Measurements from ENCODE around the gene EIF4G1.

Gene EIF4G1

DNA sequence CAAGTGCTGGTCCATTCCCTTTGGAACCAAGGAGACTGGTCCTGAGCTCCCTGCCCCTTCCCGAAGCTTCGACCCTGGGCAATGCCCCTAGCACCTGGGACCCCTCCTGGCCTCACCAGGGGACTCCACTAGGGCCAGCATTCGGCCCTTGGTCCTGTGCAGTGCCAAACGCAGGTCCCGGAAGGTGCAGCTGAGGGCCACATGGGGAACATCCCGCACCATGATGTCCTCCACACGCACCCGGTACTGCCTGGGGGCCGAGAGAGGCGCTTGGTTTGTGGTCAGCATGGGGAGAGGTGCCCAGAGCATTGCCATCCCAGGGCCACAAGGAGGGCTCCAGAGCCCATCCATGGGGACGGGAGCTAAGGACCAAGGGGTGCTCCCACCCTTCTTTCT, 39.1 kb downstream of the EIF4G1 start:
- 99% methylated on average over 10 of the region's 11 CpGs for WGBS (ENCODE audit: insufficient coverage)
- ChIA-PET CTCF (interaction anchor here (1.0 to 3.9 kb wide), 18 partner anchors 9 to 190 kb away, joined by 3 to 29 read pairs (median 4); partner anchors contain the start of gene FAM131A), POLR2A (no interaction called here)
- no peaks in the 10 kb centered on the region for H3K9me3 ChIP-seq (ENCODE audit: control extremely low read depth in 1 of 5, control insufficient read depth in 4 of 5, insufficient read depth in 2 of 5, low read depth in 1 of 5, low read length in 4 of 5)
- no peak overlapping the region for H3K4me3 ChIP-seq (ENCODE audit: control insufficient read depth in 1 of 7, extremely low read depth in 1 of 7, insufficient read depth in 4 of 7, low read depth in 2 of 7, low read length in 6 of 7)
- H3K4me1 ChIP-seq (ENCODE audit: control extremely low read depth in 1 of 4, control insufficient read depth in 4 of 4, insufficient read depth in 4 of 4, low read length in 3 of 4): peaks cover 0 to 4% (median under 1%) of the 10 kb centered on the region in 4 experiments
- no peaks in the 10 kb centered on the region for H3K27me3 ChIP-seq (replicated peaks in 2 of 5; ENCODE audit: control insufficient read depth in 4 of 5, insufficient read depth in 5 of 5, low read length in 4 of 5)
- DNase-seq: no peak
- peaks cover 0 to 12% (median 2%) of the 10 kb centered on the region in 4 experiments for H3K36me3 ChIP-seq (ENCODE audit: control insufficient read depth in 4 of 4, insufficient read depth in 4 of 4, low read length in 3 of 4)
- H3K27ac ChIP-seq (ENCODE audit: insufficient read depth in 1 of 2, low read depth in 1 of 2, low read length in 2 of 2, poor library complexity in 1 of 2, severe bottlenecking in 2 of 2): no peak overlapping the region

GRCh38 chr3:184354121-184354728, 39.8 kb downstream of the EIF4G1 start:
- peak in 2 of 3 donors; percentile 56 to 64 for DNase-seq
- ChIA-PET CTCF (interaction anchor here (0.9 to 3.9 kb wide), 22 partner anchors 8 to 198 kb away, joined by 3 to 29 read pairs (median 4); partner anchors contain the start of gene FAM131A), POLR2A (no interaction called here)
- peaks cover 0 to 12% (median 2%) of the 10 kb centered on the region in 4 experiments for H3K36me3 ChIP-seq (ENCODE audit: control insufficient read depth in 4 of 4, insufficient read depth in 4 of 4, low read length in 3 of 4)
- no peaks in the 10 kb centered on the region for H3K4me1 ChIP-seq (ENCODE audit: control extremely low read depth in 1 of 4, control insufficient read depth in 4 of 4, insufficient read depth in 4 of 4, low read length in 3 of 4)
- no peak overlapping the region for H3K4me3 ChIP-seq (ENCODE audit: control insufficient read depth in 1 of 7, extremely low read depth in 1 of 7, insufficient read depth in 4 of 7, low read depth in 2 of 7, low read length in 6 of 7)
- H3K27me3 ChIP-seq (replicated peaks in 2 of 5; ENCODE audit: control insufficient read depth in 4 of 5, insufficient read depth in 5 of 5, low read length in 4 of 5): no peaks in the 10 kb centered on the region
- 71% methylated on average over 11 of the region's 18 CpGs for WGBS (ENCODE audit: insufficient coverage)
- no peak overlapping the region for H3K27ac ChIP-seq (ENCODE audit: insufficient read depth in 1 of 2, low read depth in 1 of 2, low read length in 2 of 2, poor library complexity in 1 of 2, severe bottlenecking in 2 of 2)
- H3K9me3 ChIP-seq (ENCODE audit: control extremely low read depth in 1 of 5, control insufficient read depth in 4 of 5, insufficient read depth in 2 of 5, low read depth in 1 of 5, low read length in 4 of 5): no peaks in the 10 kb centered on the region

DNA sequence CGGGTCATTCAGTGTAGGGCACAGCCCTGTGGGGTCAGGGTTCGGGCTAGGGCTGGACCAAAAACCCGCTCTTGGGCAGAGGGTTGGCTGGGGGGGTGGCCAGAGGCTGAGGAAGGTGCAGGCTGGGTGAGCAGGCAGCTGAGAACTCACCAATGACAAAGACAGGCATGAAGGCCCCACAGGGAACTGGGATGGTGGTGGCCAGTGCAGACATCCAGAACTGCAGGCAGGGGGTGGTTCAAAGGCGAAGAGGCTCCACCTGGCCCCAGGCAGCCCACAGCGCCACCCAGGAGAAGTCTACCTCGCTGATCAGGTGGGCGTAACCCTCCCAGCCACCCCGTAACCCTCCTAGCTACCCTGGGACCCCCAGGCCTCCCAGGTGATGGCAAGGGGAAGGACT, 40.3 kb downstream of the EIF4G1 start:
- no peak for DNase-seq
- Histone ChIP-seq H3K27ac (ENCODE audit: insufficient read depth in 1 of 2, low read depth in 1 of 2, low read length in 2 of 2, poor library complexity in 1 of 2, severe bottlenecking in 2 of 2) (no peak overlapping the region), H3K9me3 (ENCODE audit: control extremely low read depth in 1 of 5, control insufficient read depth in 4 of 5, insufficient read depth in 2 of 5, low read depth in 1 of 5, low read length in 4 of 5) (no peaks in the 10 kb centered on the region), H3K4me1 (ENCODE audit: control extremely low read depth in 1 of 4, control insufficient read depth in 4 of 4, insufficient read depth in 4 of 4, low read length in 3 of 4) (no peaks in the 10 kb centered on the region), H3K4me3 (ENCODE audit: control insufficient read depth in 1 of 7, extremely low read depth in 1 of 7, insufficient read depth in 4 of 7, low read depth in 2 of 7, low read length in 6 of 7) (no peak overlapping the region), H3K27me3 (replicated peaks in 2 of 5; ENCODE audit: control insufficient read depth in 4 of 5, insufficient read depth in 5 of 5, low read length in 4 of 5) (no peaks in the 10 kb centered on the region), H3K36me3 (ENCODE audit: control insufficient read depth in 4 of 4, insufficient read depth in 4 of 4, low read length in 3 of 4) (peaks cover 0 to 12% (median 2%) of the 10 kb centered on the region in 4 experiments)
- CTCF ChIA-PET: interaction anchor here (0.7 to 3.9 kb wide), 14 partner anchors 8 to 197 kb away, joined by 3 to 29 read pairs (median 4); partner anchors contain the start of gene FAM131A
- POLR2A ChIA-PET: no interaction called here
- 81% methylated on average over 8 of the region's 8 CpGs for WGBS (ENCODE audit: insufficient coverage)

DNA sequence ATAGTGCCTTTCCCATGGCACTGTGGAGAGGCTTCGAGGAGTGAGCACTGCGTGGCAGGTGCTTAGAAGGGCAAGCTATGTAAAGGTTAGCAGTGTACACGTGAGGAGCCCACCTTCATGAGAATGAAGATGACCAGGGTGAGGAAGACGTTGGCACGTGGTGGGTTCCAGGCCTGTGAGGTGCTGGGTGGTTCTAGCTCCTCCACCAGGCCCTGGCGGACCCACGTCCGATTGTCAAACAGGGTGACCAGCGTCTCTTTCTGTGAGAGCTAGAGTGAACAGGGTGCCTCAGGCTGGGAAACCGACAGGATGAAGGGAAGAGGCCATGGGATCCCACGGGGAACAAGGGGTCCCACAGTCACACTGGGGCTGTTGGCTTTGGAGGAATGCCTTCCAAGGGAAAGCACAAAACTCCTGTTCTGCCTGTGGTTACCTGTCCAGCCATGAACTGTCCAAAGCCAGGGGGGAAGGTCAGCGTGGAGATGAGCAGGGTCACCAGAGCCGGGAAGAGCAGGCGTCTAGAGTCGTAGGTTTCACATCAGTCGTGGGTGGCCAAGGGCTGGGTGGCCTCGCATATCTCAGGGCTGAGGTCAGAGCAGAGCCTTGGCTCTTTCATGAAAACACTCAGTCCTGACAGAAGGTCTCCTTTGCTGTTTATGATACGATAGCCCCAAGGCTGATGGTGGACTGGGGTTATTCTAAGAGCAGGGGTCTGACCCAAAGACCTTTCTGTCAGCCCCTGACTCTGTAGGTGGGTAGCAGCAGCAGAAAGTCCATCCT, 41.0 kb downstream of the EIF4G1 start:
- no peaks in the 10 kb centered on the region for H3K9me3 ChIP-seq (ENCODE audit: control extremely low read depth in 1 of 5, control insufficient read depth in 4 of 5, insufficient read depth in 2 of 5, low read depth in 1 of 5, low read length in 4 of 5)
- CTCF ChIA-PET: interaction anchor here (0.7 to 3.9 kb wide), 15 partner anchors 8 to 196 kb away, joined by 3 to 29 read pairs (median 3); partner anchors contain the start of gene FAM131A
- DNase-seq: no peak
- H3K4me3 ChIP-seq (ENCODE audit: control insufficient read depth in 1 of 7, extremely low read depth in 1 of 7, insufficient read depth in 4 of 7, low read depth in 2 of 7, low read length in 6 of 7): no peak overlapping the region
- peaks cover 0 to 12% (median 2%) of the 10 kb centered on the region in 4 experiments for H3K36me3 ChIP-seq (ENCODE audit: control insufficient read depth in 4 of 4, insufficient read depth in 4 of 4, low read length in 3 of 4)
- no peaks in the 10 kb centered on the region for H3K4me1 ChIP-seq (ENCODE audit: control extremely low read depth in 1 of 4, control insufficient read depth in 4 of 4, insufficient read depth in 4 of 4, low read length in 3 of 4)
- H3K27me3 ChIP-seq (replicated peaks in 2 of 5; ENCODE audit: control insufficient read depth in 4 of 5, insufficient read depth in 5 of 5, low read length in 4 of 5): peaks cover 0 to 3% (median 0%) of the 10 kb centered on the region in 5 experiments
- WGBS (ENCODE audit: insufficient coverage): 96% methylated on average over 17 of the region's 18 CpGs
- no peak overlapping the region for H3K27ac ChIP-seq (ENCODE audit: insufficient read depth in 1 of 2, low read depth in 1 of 2, low read length in 2 of 2, poor library complexity in 1 of 2, severe bottlenecking in 2 of 2)
- POLR2A ChIA-PET: no interaction called here

GRCh38 chr3:184357248-184358123, 43.1 kb downstream of the EIF4G1 start:
- no peak for DNase-seq
- Histone ChIP-seq H3K27ac (ENCODE audit: insufficient read depth in 1 of 2, low read depth in 1 of 2, low read length in 2 of 2, poor library complexity in 1 of 2, severe bottlenecking in 2 of 2) (no peak overlapping the region), H3K27me3 (replicated peaks in 2 of 5; ENCODE audit: control insufficient read depth in 4 of 5, insufficient read depth in 5 of 5, low read length in 4 of 5) (peaks cover 0 to 3% (median 0%) of the 10 kb centered on the region in 5 experiments), H3K36me3 (ENCODE audit: control insufficient read depth in 4 of 4, insufficient read depth in 4 of 4, low read length in 3 of 4) (peaks cover 0 to 2% (median under 1%) of the 10 kb centered on the region in 4 experiments), H3K4me3 (ENCODE audit: control insufficient read depth in 1 of 7, extremely low read depth in 1 of 7, insufficient read depth in 4 of 7, low read depth in 2 of 7, low read length in 6 of 7) (no peak overlapping the region), H3K4me1 (ENCODE audit: control extremely low read depth in 1 of 4, control insufficient read depth in 4 of 4, insufficient read depth in 4 of 4, low read length in 3 of 4) (peaks cover 0 to 16% (median 12%) of the 10 kb centered on the region in 4 experiments), H3K9me3 (ENCODE audit: control extremely low read depth in 1 of 5, control insufficient read depth in 4 of 5, insufficient read depth in 2 of 5, low read depth in 1 of 5, low read length in 4 of 5) (no peaks in the 10 kb centered on the region)
- ChIA-PET CTCF (interaction anchor here (1.3 to 2.1 kb wide), 2 partner anchors 15 to 51 kb away, joined by 3 to 11 read pairs; no protein-coding TSS in a partner anchor), POLR2A (no interaction called here)
- 97% methylated on average over 19 of the region's 24 CpGs for WGBS (ENCODE audit: insufficient coverage)

DNA sequence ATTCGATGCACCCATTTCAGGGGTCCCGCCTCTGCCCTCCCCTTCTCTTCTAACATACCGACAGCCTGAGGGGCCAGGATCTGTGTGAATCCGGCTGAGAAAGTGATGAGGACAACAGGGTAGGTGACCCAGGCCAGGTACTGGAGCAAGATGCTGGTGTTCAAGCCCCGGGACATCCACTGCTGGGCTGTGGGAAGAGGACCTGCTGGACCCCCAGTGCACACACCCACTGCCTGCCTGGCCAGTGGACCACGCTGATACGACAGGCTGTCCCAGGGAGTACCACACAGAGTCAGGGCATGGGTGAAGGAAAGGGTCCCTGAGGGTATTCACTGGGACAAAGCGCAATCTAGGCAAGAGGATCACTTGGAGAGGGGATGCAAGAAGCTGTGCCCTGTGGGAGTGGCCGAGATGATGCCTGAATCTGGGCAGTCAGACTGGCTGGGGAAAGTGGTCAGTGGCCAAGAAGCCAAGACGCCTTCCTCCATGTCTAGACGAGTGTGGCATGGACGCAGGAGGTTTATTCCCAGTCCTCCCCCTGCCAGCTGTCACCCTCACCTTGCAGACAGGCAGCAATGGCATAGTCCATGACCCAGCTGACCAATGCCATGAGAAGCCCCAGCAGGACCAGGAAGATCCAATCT, 43.8 kb downstream of the EIF4G1 start:
- WGBS (ENCODE audit: insufficient coverage): 94% methylated on average over 9 of the region's 12 CpGs
- Histone ChIP-seq H3K36me3 (ENCODE audit: control insufficient read depth in 4 of 4, insufficient read depth in 4 of 4, low read length in 3 of 4) (peaks cover 0 to 2% (median 0%) of the 10 kb centered on the region in 4 experiments), H3K4me1 (ENCODE audit: control extremely low read depth in 1 of 4, control insufficient read depth in 4 of 4, insufficient read depth in 4 of 4, low read length in 3 of 4) (peaks cover 0 to 22% (median 18%) of the 10 kb centered on the region in 4 experiments), H3K9me3 (ENCODE audit: control extremely low read depth in 1 of 5, control insufficient read depth in 4 of 5, insufficient read depth in 2 of 5, low read depth in 1 of 5, low read length in 4 of 5) (no peaks in the 10 kb centered on the region), H3K4me3 (ENCODE audit: control insufficient read depth in 1 of 7, extremely low read depth in 1 of 7, insufficient read depth in 4 of 7, low read depth in 2 of 7, low read length in 6 of 7) (no peak overlapping the region), H3K27ac (ENCODE audit: insufficient read depth in 1 of 2, low read depth in 1 of 2, low read length in 2 of 2, poor library complexity in 1 of 2, severe bottlenecking in 2 of 2) (no peak overlapping the region), H3K27me3 (replicated peaks in 2 of 5; ENCODE audit: control insufficient read depth in 4 of 5, insufficient read depth in 5 of 5, low read length in 4 of 5) (peaks cover 0 to 3% (median 0%) of the 10 kb centered on the region in 5 experiments)
- no peak for DNase-seq
- CTCF ChIA-PET: interaction anchor here (2.1 to 3.1 kb wide), 2 partner anchors 10 to 14 kb away, joined by 11 to 13 read pairs; no protein-coding TSS in a partner anchor
- POLR2A ChIA-PET: no interaction called here
